Lower lobe of right lung (tissue), 2 donors: ENCODE measurements around the gene ACTR3C. TPM values are rescaled to one million over a fixed set of nuclear protein-coding genes. Genes with fewer than 3 reads are reported as not detected.
"Not testable (repeated sequence)": the region's sequence is repeated elsewhere in the genome, so short reads cannot be mapped to it uniquely, and the experiment has no call there.

Source experiments
- ATAC-seq, 2 donors: fragments of 200-7000 bp; cut with Tn5 transposase; one replicate each; pipeline ENCODE4 v1.9.1; 2020 to 2022; ENCODE audit warnings: mild to moderate bottlenecking in 2 of 2, moderate library complexity in 2 of 2
- DNase-seq: peaks from one replicate; pipeline ENCODE4 v3.0.0-alpha.2; 2020
- H3K27ac ChIP-seq: fragments of 200-600 bp; one replicate; pipeline ENCODE4 v1.8.0; 2022
- H3K27me3 ChIP-seq: fragments of 200-600 bp; one replicate; pipeline ENCODE4 v1.8.0; 2022; ENCODE audit warnings: low read depth
- H3K36me3 ChIP-seq: fragments of 200-600 bp; one replicate; pipeline ENCODE4 v1.8.0; 2022; ENCODE audit warnings: mild to moderate bottlenecking
- H3K4me1 ChIP-seq: fragments of 200-600 bp; one replicate; pipeline ENCODE4 v1.8.0; 2022
- H3K4me3 ChIP-seq: fragments of 200-600 bp; one replicate; pipeline ENCODE4 v1.8.0; 2022; ENCODE audit warnings: mild to moderate bottlenecking
- H3K9me3 ChIP-seq: fragments of 200-600 bp; one replicate; pipeline ENCODE4 v1.8.0; 2022
- intact Hi-C: fragments of 100-400 bp; cut with DNase I; formaldehyde crosslinking; loops from one replicate; pipeline ENCODE4 v1.11.0; 2022
- total RNA-seq: library from RNA; stranded (reverse); fragmentation: NEBNext Ultra II Directional; extraction: Animal tissue kit (Norgen Biotek cat#: 25700); gene quantifications from one replicate; pipeline ENCODE4 v1.2.1, GENCODE V29; 2021
- TF ChIP-seq, protein P1 (sequence below): fragments of 200-600 bp; IDR thresholded peaks from one replicate; pipeline ENCODE4 v1.8.0; 2022; ENCODE audit warnings: antibody characterized with exemption, mild to moderate bottlenecking
- donor health status: DM: no; HTN: yes; CAD: no; lungs with severe emphysema.

ACTR3C gene
- total RNA-seq, 1 donor from 2014 or later = 18.6 TPM

DNA sequence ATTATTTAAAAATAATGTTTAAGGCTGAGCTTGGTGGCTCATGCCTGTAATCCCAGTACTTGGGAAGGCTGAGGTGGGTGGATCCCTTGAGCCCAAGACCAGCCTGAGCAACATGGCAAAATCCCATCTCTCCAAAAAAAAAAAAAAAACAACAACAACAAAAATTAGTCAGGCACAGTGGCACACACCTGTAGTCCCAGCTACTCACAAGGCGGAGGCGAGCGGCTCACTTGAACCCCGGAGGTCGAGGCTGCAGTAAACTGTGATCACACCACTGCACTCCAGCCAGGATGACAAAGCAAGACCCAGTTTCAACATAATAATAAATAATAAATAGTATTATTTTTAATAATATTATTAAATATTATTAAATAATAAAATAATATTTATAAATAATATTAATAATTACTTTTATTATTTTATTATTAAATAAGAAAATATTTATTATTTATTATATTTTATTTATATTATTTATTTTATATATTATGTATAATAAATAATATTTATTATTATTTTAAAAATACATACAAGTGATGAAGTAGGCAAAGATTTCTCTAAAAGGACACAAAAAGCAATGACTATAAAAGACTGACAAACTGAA lies 8.6 kb downstream of the ACTR3C start:
- DNase-seq = no peak
- no peaks in the 10 kb centered on the region for H3K27me3 ChIP-seq
- TF ChIP-seq, protein P1, sequence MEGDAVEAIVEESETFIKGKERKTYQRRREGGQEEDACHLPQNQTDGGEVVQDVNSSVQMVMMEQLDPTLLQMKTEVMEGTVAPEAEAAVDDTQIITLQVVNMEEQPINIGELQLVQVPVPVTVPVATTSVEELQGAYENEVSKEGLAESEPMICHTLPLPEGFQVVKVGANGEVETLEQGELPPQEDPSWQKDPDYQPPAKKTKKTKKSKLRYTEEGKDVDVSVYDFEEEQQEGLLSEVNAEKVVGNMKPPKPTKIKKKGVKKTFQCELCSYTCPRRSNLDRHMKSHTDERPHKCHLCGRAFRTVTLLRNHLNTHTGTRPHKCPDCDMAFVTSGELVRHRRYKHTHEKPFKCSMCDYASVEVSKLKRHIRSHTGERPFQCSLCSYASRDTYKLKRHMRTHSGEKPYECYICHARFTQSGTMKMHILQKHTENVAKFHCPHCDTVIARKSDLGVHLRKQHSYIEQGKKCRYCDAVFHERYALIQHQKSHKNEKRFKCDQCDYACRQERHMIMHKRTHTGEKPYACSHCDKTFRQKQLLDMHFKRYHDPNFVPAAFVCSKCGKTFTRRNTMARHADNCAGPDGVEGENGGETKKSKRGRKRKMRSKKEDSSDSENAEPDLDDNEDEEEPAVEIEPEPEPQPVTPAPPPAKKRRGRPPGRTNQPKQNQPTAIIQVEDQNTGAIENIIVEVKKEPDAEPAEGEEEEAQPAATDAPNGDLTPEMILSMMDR = no peak
- H3K36me3 ChIP-seq = no peaks in the 10 kb centered on the region
- H3K27ac ChIP-seq = no peak overlapping the region
- no peaks in the 10 kb centered on the region for H3K9me3 ChIP-seq
- intact Hi-C loops = no loop called here
- no peaks in the 10 kb centered on the region for H3K4me1 ChIP-seq
- ATAC-seq = no peak
- no peak overlapping the region for H3K4me3 ChIP-seq

DNA sequence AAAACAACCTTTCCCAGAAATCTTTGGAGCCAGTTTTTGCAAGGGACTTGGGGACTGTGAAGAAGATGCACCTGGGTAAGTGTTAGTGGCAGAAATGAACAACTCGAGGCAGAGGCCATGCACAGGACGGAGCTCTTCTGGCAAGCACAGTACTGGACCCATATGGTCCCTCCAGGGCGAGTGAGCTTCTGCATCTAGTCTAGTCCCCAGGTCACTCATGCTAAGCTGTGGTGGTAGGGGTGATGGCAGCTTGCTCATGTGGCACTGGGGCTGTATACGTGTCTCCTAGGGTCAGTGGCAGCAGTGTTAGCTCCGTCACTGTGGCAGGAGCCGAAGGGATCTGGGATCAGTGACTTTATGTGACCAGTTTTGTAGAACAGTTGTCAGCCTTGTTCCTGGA lies 9.5 kb downstream of the ACTR3C start:
- H3K4me1 ChIP-seq = no peaks in the 10 kb centered on the region
- H3K27ac ChIP-seq = no peak overlapping the region
- no peaks in the 10 kb centered on the region for H3K36me3 ChIP-seq
- TF ChIP-seq, protein P1 = no peak
- no peak overlapping the region for H3K4me3 ChIP-seq
- no peaks in the 10 kb centered on the region for H3K9me3 ChIP-seq
- DNase-seq (no peak), ATAC-seq (no peak)
- no peaks in the 10 kb centered on the region for H3K27me3 ChIP-seq
- intact Hi-C loops = no loop called here

DNA sequence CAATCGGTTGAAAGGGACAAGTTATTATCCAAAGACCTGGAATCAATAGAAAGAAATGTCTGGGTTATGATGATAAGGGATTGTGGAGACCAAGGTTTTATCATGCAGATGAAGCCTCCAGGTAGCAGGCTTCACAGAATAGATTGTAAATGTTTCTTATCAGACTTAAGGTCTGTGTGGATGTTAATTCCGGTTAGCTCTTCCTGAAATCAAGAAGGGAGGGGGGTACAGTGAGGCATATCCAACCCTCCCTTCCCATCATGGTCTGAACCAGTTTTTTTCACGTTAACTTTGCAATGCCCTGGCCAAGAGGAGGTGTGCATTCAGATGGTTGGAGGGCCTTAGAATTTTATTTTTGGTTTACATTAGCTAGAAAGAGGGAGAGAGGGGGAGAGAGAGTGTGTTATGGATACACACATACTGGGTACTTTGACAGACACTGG lies 10.0 kb downstream of the ACTR3C start:
- Histone ChIP-seq H3K9me3 (no peaks in the 10 kb centered on the region), H3K27ac (no peak overlapping the region), H3K4me1 (no peaks in the 10 kb centered on the region), H3K4me3 (no peak overlapping the region), H3K36me3 (no peaks in the 10 kb centered on the region), H3K27me3 (no peaks in the 10 kb centered on the region)
- TF ChIP-seq, protein P1 = no peak
- intact Hi-C loops = no loop called here
- DNase-seq (no peak), ATAC-seq (no peak)

DNA sequence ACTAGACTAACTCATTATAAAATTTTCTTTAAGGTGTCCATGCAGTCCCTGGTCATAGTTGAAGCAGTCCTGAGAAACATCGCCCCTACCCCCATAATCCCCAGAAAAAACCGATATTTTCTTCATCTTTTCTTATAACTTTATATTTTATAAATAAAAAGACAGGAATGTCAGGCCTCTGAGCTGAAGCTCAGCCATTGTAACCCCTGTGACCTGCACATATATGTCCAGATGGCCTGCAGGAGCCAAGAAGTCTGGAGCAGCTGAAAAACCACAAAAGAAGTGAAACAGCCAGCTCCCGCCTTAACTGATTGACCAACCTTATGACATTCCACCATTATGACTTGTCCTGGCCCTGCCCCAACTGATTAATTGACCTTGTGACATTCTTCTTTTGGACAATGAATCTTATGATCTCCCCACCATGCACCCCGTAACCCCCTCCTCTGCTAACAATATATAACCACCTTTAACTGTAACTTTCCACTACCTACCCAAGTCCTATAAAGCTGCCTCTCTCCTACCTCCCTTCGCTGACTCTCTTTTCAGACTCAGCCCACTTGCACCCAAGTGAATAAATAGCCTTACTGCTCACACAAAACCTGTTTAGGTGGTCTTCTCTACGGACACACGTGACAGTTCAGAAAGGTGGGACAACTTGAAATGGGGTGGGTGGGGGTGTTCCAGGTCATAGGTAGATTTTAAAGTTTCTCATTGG lies 10.5 kb downstream of the ACTR3C start:
- H3K27ac ChIP-seq, ATAC-seq, H3K27me3 ChIP-seq, intact Hi-C loops, H3K9me3 ChIP-seq, DNase-seq, H3K36me3 ChIP-seq, H3K4me3 ChIP-seq, H3K4me1 ChIP-seq: not testable (repeated sequence)

DNA sequence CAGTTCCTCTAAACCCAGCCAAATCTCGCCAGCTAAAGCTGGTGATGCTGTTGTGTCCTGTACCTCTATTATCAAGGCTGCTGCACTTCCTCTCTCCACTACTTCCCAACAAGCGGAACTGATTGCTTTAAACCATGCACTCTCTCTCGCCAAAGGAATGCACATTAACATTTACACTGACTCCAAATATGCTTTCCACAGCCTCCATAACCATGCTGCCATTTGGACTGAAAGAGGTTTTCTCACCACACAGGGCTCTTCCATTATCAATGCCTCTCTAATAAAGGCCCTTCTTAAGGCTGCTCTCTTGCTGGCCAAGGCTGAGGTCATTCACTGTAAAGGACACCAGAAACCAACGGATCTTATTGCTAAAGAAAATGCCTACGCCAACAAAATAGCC lies 11.6 kb downstream of the ACTR3C start:
- no peak overlapping the region for H3K27ac ChIP-seq
- no peaks in the 10 kb centered on the region for H3K9me3 ChIP-seq
- H3K4me3 ChIP-seq = no peak overlapping the region
- no peak for DNase-seq
- no peaks in the 10 kb centered on the region for H3K36me3 ChIP-seq
- TF ChIP-seq, protein P1 = no peak
- no peak for ATAC-seq
- H3K27me3 ChIP-seq = no peaks in the 10 kb centered on the region
- no peaks in the 10 kb centered on the region for H3K4me1 ChIP-seq
- intact Hi-C loops = no loop called here

DNA sequence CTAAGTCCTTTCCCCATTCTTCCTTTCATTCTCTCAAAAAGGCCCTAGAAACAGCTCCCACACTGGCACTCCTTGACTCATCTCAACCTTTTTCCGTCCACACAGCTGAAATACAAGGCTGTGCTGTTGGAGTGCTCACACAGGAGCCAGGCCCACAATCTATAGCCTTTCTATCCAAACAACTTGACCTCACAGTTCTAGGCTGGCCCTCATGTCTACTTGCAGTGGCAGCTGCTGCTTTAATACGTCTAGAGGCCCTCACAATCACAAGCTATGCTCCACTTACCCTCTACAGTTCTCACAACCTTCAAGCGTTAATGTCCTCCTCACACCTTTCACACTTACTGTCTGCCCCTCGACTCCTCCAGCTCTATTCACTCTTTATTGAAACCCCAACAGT lies 12.2 kb downstream of the ACTR3C start:
- Histone ChIP-seq H3K36me3 (no peaks in the 10 kb centered on the region), H3K9me3 (no peaks in the 10 kb centered on the region), H3K27ac (no peak overlapping the region), H3K4me1 (no peaks in the 10 kb centered on the region), H3K27me3 (no peaks in the 10 kb centered on the region), H3K4me3 (no peak overlapping the region)
- TF ChIP-seq, protein P1 = no peak
- intact Hi-C loops = no loop called here
- ATAC-seq = no peak
- DNase-seq = no peak
